Measurements from ENCODE around the gene DAPP1. TPM values are rescaled to one million over a fixed set of nuclear protein-coding genes. Genes with fewer than 3 reads are reported as not detected.

The DAPP1 gene
- total RNA-seq, 1 experiment from 2014 or later: not detected

- BruUV-seq (replicated peaks): no TSS peak
- TF ChIP-seq EZH2 (IDR thresholded peaks at IDR 0.05; ENCODE audit: borderline replicate concordance, low read depth, low read length, poor library complexity, severe bottlenecking) (no peak), CTCF (conservative IDR thresholded peaks at IDR 0.05; ENCODE audit: low read depth, low read length) (no peak)
- no peak for DNase-seq (ENCODE audit: low spot score)
- intact Hi-C loops (cut with micrococcal nuclease; ENCODE audit: unreplicated experiment): no loop called here
- no peak overlapping the region for H3K27ac ChIP-seq (ENCODE audit: low read depth, low read length, poor library complexity, severe bottlenecking)
- no peak overlapping the region for H3K4me3 ChIP-seq (ENCODE audit: low read depth, low read length, poor library complexity, severe bottlenecking)
- H3K36me3 ChIP-seq (ENCODE audit: insufficient read depth, low read length, poor library complexity, severe bottlenecking): no peaks in the 10 kb centered on the region
- no peaks in the 10 kb centered on the region for H3K4me1 ChIP-seq (ENCODE audit: insufficient read depth, low read length, poor library complexity, severe bottlenecking)
- H3K27me3 ChIP-seq (replicated peaks; ENCODE audit: insufficient read depth, low read depth, low read length, poor library complexity): peaks cover 21% of the 10 kb centered on the region
- H3K9me3 ChIP-seq (ENCODE audit: low read depth, low read length, poor library complexity, severe bottlenecking): no peaks in the 10 kb centered on the region
- CTCF ChIA-PET: no interaction called here
- POLR2A ChIA-PET (ENCODE audit: low non-redundant PET): no interaction called here
Observed at GRCh38 chr4:99856166-99856565, 39.5 kb downstream of the DAPP1 start.

- no peak for DNase-seq (ENCODE audit: low spot score)
- no peaks in the 10 kb centered on the region for H3K4me1 ChIP-seq (ENCODE audit: insufficient read depth, low read length, poor library complexity, severe bottlenecking)
- BruUV-seq (replicated peaks): no TSS peak
- intact Hi-C loops (cut with micrococcal nuclease; ENCODE audit: unreplicated experiment): no loop called here
- CTCF ChIA-PET: no interaction called here
- H3K27me3 ChIP-seq (replicated peaks; ENCODE audit: insufficient read depth, low read depth, low read length, poor library complexity): peaks cover 21% of the 10 kb centered on the region
- H3K4me3 ChIP-seq (ENCODE audit: low read depth, low read length, poor library complexity, severe bottlenecking): no peak overlapping the region
- POLR2A ChIA-PET (ENCODE audit: low non-redundant PET): interaction anchor here (0.7 kb wide), 1 partner anchor 240 kb away, joined by 5 read pairs; no protein-coding TSS in a partner anchor
- no peak overlapping the region for H3K27ac ChIP-seq (ENCODE audit: low read depth, low read length, poor library complexity, severe bottlenecking)
- TF ChIP-seq CTCF (conservative IDR thresholded peaks at IDR 0.05; ENCODE audit: low read depth, low read length) (no peak), EZH2 (IDR thresholded peaks at IDR 0.05; ENCODE audit: borderline replicate concordance, low read depth, low read length, poor library complexity, severe bottlenecking) (no peak)
- no peaks in the 10 kb centered on the region for H3K36me3 ChIP-seq (ENCODE audit: insufficient read depth, low read length, poor library complexity, severe bottlenecking)
- H3K9me3 ChIP-seq (ENCODE audit: low read depth, low read length, poor library complexity, severe bottlenecking): no peaks in the 10 kb centered on the region
Observed at GRCh38 chr4:99857307-99857706, 40.7 kb downstream of the DAPP1 start.

- intact Hi-C loops (cut with micrococcal nuclease; ENCODE audit: unreplicated experiment): no loop called here
- Histone ChIP-seq H3K27ac (ENCODE audit: low read depth, low read length, poor library complexity, severe bottlenecking) (no peak overlapping the region), H3K27me3 (replicated peaks; ENCODE audit: insufficient read depth, low read depth, low read length, poor library complexity) (peaks cover 31% of the 10 kb centered on the region), H3K4me3 (ENCODE audit: low read depth, low read length, poor library complexity, severe bottlenecking) (no peak overlapping the region), H3K9me3 (ENCODE audit: low read depth, low read length, poor library complexity, severe bottlenecking) (no peaks in the 10 kb centered on the region), H3K36me3 (ENCODE audit: insufficient read depth, low read length, poor library complexity, severe bottlenecking) (no peaks in the 10 kb centered on the region), H3K4me1 (ENCODE audit: insufficient read depth, low read length, poor library complexity, severe bottlenecking) (no peaks in the 10 kb centered on the region)
- no peak for TF ChIP-seq CTCF (conservative IDR thresholded peaks at IDR 0.05; ENCODE audit: low read depth, low read length)
- TF ChIP-seq EZH2 (IDR thresholded peaks at IDR 0.05; ENCODE audit: borderline replicate concordance, low read depth, low read length, poor library complexity, severe bottlenecking): no peak
- ChIA-PET POLR2A (ENCODE audit: low non-redundant PET) (no interaction called here), CTCF (no interaction called here)
- no TSS peak for BruUV-seq (replicated peaks)
- DNase-seq (ENCODE audit: low spot score): no peak
Observed at GRCh38 chr4:99859618-99860017, 43.0 kb downstream of the DAPP1 start.
